ENCODE measurements around the gene PLA2G4D. TPM values are rescaled to one million over a fixed set of nuclear protein-coding genes. Genes with fewer than 3 reads are reported as not detected.

Gene PLA2G4D
- total RNA-seq, 2 donors from 2014 or later = 0.09 TPM; not detected in 1

DNA sequence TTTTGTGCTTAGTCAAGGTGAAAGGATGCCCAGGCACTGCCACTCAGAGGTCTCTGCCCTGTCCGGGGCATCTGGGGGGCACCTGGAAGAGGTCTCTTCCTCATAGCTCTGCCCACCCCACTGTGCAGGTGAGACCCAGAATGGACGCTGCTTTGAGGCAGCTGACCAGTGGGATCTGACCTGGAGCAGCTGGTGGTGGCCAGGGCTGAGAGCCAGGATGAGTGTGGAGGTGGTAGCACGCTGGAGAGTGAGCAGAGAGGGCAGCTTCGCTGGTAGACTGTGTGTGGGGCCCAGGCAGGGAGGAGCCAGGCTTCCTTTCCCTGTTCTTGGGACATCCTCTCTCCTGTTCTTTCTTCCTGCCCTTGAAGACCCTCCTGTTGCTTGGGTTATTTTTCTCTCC, 41.4 kb downstream of the PLA2G4D start:
- Mint-ChIP-seq H3K9me3 (no peaks in the 10 kb centered on the region), H3K4me3 (no peak overlapping the region), H3K27me3 (peaks cover 20% of the 10 kb centered on the region), H3K36me3 (ENCODE audit: low read depth) (no peaks in the 10 kb centered on the region), H3K4me1 (peaks cover 5% of the 10 kb centered on the region), H3K27ac (no peak overlapping the region)
- no peak for ATAC-seq (replicated peaks)

DNA sequence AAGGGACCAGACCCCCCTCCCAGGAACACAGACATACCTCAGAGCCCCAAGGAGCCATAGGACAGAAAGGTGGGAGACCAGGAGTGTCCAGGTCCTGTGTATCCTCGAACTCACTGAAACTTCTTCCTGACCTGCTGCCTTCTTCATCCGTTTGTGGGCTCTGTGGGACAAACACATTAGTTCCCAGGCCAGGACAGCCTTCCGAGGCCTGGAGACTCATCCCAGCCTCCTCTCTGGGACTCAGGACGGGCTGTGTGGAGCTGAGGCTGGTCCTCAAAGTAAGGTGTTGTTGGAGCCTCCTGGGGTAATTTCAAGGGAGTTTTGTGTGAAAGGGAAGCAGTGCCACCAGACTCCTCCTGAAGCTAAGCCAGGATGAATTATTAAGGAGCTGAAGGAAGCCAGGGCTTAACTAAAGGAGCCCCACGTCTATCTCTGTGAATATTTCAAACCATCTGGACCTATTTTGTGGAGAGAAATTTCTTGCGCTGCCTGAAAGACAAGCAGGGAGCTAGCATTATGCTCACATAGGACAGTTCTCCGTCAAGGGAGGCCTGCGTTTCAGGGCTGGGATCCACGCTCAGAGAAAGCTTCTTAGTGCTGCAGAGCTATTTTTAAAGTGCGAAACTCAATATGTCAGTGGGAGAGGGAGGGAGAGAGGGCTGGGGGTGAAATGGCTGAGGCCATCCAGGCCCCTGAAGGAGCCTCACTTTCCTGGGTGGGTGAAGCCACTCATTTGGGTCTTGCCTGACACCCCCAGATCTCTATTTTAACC, 43.7 kb downstream of the PLA2G4D start:
- H3K27ac Mint-ChIP-seq = no peak overlapping the region

DNA sequence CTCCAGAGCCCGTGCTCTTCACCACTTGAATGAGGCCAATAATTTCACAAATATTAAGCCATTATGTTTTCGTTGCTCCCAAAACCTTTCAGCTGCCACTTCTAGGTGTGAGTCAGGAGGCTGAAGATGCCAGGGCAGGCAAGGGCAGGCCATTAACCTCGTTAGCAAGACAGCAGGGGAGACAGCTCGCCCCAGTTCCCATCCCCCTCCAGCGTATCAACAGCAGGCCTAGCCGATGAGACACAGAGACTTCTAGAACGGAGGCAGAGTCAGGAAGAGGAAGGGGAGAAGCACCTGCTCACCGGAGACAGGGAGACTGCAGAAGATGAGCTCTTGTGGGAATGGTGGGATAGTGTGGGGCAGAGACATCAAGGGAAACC, 45.6 kb downstream of the PLA2G4D start:
- Mint-ChIP-seq H3K4me1 (peaks cover 4% of the 10 kb centered on the region), H3K9me3 (no peaks in the 10 kb centered on the region), H3K4me3 (no peak overlapping the region), H3K27me3 (peaks cover 18% of the 10 kb centered on the region), H3K36me3 (ENCODE audit: low read depth) (no peaks in the 10 kb centered on the region), H3K27ac (no peak overlapping the region)
- ATAC-seq (replicated peaks) = no peak

More for the DNA sequence above, 43.7 kb downstream of the PLA2G4D start:
- Mint-ChIP-seq H3K4me1 (no peaks in the 10 kb centered on the region), H3K27me3 (peaks cover 13% of the 10 kb centered on the region), H3K9me3 (no peaks in the 10 kb centered on the region), H3K36me3 (ENCODE audit: low read depth) (no peaks in the 10 kb centered on the region), H3K4me3 (no peak overlapping the region)
- ATAC-seq (replicated peaks) = no peak

DNA sequence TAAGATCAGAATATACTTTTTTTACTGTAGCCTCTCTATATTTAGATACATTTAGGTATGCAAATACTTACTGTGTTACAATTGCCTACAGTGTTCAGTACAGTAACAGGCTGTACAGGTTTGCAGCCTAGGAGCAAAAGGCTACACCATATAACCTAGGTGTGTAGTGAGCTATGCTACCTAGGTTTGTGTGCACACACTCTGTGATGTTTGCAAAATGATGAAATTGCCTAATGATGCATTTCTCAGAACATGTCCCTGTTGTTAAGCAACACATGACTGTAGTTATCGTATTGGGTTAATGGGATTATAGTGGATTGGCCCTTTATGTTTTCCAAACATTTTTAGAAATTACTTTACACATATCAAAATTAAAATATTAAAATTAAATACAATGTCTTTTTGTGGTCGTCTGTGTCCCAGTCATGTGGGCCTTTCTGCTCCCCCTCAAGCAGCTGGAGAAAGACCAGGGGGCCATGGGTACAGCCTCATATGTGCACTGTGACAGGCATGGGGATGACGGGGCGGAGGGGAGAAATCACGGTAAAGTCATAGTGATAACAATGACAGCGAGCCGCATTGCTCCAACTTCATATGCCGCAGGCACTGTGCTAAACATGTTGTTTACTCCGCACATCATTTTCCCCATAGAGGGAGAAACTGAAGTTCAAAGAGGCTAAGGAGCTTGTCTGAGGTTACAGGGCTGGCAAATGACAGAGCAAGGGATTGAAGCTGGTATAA, 46.1 kb downstream of the PLA2G4D start:
- no peak for ATAC-seq (replicated peaks)
- Mint-ChIP-seq H3K36me3 (ENCODE audit: low read depth) (no peaks in the 10 kb centered on the region), H3K27me3 (peaks cover 18% of the 10 kb centered on the region), H3K27ac (no peak overlapping the region), H3K4me1 (peaks cover 4% of the 10 kb centered on the region), H3K4me3 (no peak overlapping the region), H3K9me3 (no peaks in the 10 kb centered on the region)

DNA sequence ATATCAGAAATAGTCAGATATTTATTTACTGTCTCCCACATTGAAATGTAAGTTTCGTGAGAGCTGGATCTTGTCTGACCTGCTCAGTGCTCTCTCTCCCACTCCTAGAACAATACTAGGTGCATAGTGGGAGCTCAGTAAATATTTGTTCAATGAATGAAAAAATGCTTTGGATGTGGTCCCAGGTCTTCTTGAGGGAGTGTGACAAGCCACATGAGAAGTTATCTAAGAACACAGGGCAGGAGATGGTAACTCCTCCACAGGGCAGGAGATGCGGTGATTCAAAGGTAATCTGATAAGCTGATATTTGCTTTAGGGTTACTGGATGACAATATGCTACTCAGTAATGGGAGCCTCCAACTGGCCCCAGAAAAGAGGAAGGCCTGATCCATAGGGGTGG, 47.8 kb downstream of the PLA2G4D start:
- ATAC-seq (replicated peaks) = no peak
- Mint-ChIP-seq H3K27ac (no peak overlapping the region), H3K4me1 (peaks cover 4% of the 10 kb centered on the region), H3K36me3 (ENCODE audit: low read depth) (no peaks in the 10 kb centered on the region), H3K9me3 (no peaks in the 10 kb centered on the region), H3K4me3 (no peak overlapping the region), H3K27me3 (peaks cover 14% of the 10 kb centered on the region)

DNA sequence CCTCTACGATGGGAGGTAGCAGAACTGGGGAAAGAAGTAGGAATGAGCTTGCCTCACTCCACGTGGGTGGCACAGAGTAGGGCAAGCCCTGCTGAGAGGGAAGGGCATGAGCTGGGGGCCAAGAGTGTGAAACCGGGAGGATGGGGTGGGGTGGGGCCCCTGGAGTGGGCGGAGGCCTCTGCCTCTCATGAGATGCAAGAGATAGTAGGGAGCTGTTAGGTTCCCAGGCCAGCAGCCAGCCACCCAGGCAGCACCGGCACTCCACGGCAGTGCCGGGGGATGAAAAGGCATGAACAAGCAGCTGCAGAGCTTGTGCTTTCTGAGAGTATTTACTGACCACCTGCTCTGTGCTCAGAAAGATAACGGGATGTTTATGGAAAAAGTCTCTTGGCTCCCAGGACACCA, 49.1 kb downstream of the PLA2G4D start:
- no peaks in the 10 kb centered on the region for H3K9me3 Mint-ChIP-seq
- H3K36me3 Mint-ChIP-seq (ENCODE audit: low read depth) = no peaks in the 10 kb centered on the region
- peaks cover 17% of the 10 kb centered on the region for H3K27me3 Mint-ChIP-seq
- H3K4me3 Mint-ChIP-seq = no peak overlapping the region
- ATAC-seq (replicated peaks) = no peak
- peaks cover 4% of the 10 kb centered on the region for H3K4me1 Mint-ChIP-seq
- peak overlapping the region; percentile 48 for H3K27ac Mint-ChIP-seq

DNA sequence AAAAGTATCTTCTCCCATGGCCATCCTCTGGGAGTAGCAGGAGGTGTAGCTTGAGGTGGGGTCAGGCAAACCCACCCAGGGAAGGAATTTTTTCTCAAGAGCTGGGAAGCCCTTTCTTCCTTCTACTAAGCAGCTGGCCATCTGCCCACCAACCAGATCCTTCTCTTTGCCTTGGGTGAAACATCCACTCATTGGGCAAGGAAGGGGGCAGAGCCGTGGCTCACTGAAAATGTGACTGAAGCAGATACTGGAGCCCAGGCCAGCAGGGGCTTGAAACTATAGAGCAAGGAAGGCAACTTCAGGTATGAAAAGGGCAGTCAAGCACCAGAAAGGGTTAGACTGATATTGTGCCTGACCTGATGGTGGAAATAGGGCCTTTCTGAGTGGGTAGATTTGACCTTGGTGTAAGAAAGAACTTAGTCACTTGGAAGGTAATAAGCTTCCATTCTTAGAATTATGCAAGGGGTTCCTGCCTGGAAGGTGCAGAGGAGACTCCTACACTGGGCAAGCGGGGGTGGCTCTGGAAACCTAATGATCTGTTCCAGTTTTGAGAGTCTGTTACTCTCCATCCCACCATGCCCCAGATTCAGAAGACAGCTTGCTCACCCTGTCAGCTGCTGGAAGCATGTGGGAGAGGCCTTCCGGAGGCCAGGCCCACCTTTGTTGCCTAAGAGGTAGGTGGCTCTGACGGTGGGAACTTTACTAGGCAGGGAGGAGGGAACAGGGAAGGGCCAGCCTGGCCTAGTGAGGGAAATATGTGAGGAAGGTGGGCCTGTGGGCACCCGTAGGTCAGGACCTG, 51.6 kb downstream of the PLA2G4D start:
- H3K36me3 Mint-ChIP-seq (ENCODE audit: low read depth) = no peaks in the 10 kb centered on the region
- peaks cover 4% of the 10 kb centered on the region for H3K4me1 Mint-ChIP-seq
- peaks cover 17% of the 10 kb centered on the region for H3K27me3 Mint-ChIP-seq
- H3K9me3 Mint-ChIP-seq = no peaks in the 10 kb centered on the region
- H3K4me3 Mint-ChIP-seq = peak overlapping the region; percentile 48
- H3K27ac Mint-ChIP-seq = peak overlapping the region; percentile 74
- peak; percentile 88 for ATAC-seq (replicated peaks)

DNA sequence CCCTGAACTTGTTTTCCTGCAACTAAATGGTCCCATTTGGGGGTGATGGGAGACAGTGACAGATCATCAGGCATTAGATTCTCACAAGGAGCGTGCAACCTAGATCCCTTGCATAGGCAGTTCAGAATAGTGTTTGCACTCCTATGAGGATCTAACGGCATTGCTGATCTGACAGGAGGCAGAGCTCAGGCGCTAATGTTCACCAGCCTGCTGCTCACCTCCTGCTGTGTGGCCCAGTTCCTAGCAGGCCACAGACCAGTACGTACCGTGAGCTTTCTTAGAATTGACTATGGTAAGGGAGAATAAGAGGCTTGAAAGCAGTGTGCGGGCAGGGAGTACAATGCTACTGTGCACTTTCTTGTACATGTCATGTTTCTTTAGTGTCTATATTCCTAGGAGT, 56.0 kb downstream of the PLA2G4D start:
- Mint-ChIP-seq H3K27me3 (peaks cover 5% of the 10 kb centered on the region), H3K4me1 (peaks cover 4% of the 10 kb centered on the region), H3K4me3 (no peak overlapping the region), H3K36me3 (ENCODE audit: low read depth) (no peaks in the 10 kb centered on the region), H3K9me3 (no peaks in the 10 kb centered on the region), H3K27ac (no peak overlapping the region)
- ATAC-seq (replicated peaks) = no peak

DNA sequence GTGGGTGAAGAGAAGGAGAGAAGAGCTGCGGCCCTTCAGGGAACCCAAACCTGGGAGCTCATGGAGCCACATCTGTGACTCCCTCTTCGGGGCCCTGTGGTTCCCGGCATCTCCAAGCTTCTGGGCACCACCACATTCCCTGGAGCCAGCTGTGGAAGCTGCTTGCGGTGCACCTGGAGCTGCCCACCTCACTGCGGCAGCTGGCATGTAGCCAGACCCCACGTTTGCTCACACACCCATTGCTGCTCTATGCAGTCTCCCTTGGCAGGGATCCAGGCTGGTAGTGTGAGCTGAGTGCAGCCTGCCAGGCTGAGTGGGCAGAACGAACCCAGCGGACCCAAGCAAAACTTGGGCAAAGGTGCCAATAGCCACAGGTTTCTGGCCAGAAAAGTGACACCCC, 56.7 kb downstream of the PLA2G4D start:
- H3K36me3 Mint-ChIP-seq (ENCODE audit: low read depth) = no peaks in the 10 kb centered on the region
- H3K27me3 Mint-ChIP-seq = peaks cover 5% of the 10 kb centered on the region
- peaks cover 8% of the 10 kb centered on the region for H3K4me1 Mint-ChIP-seq
- ATAC-seq (replicated peaks) = no peak
- no peak overlapping the region for H3K4me3 Mint-ChIP-seq
- H3K27ac Mint-ChIP-seq = no peak overlapping the region
- H3K9me3 Mint-ChIP-seq = no peaks in the 10 kb centered on the region

DNA sequence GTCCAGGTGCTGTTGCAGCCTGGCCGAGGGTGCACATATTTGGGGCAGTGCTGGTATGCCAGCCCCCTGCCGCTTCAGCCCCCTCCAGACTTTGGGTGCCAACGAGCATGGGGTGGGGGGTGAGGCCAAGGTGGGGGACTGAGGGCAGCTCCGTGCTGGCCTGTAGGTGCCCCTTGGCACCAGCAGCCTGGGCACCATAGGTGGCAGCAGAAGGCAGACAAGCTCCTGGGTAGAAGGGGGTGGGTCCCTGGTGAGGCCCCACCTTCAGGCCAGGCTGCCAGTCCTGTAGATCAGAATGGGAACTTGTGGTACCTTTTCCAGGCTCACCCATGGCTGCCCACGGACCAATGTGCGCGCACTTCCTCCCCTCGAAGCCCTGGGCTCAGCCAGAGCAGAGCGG, 57.4 kb downstream of the PLA2G4D start:
- Mint-ChIP-seq H3K27me3 (peaks cover 5% of the 10 kb centered on the region), H3K27ac (no peak overlapping the region), H3K36me3 (ENCODE audit: low read depth) (no peaks in the 10 kb centered on the region), H3K4me1 (peaks cover 10% of the 10 kb centered on the region), H3K9me3 (no peaks in the 10 kb centered on the region), H3K4me3 (no peak overlapping the region)
- ATAC-seq (replicated peaks) = no peak

DNA sequence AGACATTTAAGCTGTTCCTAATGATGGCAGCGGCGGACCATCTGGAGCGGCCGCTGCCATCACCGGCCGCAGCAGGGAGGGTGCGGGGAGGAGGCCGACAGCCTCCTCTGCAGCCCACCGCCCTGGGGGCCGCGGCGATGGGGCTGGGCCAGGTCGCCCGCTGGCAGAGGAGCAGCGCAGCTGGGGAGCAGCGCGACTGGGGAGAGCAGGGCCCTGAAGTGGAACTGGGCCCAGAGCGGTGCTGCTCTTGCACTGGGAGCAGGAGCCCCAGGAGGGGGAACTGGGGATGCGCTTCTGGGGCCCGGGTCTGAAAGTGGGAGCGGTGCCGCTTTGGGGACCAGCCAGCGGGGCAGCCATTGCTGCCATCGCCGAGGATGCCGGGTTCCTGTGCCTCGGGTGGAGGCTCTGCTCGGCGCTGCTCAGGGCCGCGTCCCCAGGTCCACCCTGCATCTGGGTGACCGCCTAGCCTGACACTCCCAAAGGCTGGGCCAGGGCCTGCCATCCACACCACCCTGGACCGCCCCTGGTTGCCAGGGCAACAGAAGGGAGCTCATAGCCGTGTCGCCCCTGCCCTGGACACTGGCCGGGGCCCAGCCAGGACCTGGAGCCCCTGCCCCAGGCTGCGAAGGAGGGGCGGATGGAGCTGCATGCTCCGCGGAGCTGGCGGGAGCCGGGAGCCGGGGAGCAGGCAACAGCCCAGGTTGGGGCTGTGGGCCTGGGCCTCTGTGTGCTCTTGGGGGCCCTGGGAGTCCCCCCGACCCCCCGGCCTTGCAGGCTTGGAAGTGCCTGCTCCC, 58.1 kb downstream of the PLA2G4D start:
- H3K36me3 Mint-ChIP-seq (ENCODE audit: low read depth) = no peaks in the 10 kb centered on the region
- H3K4me1 Mint-ChIP-seq = peaks cover 10% of the 10 kb centered on the region
- H3K4me3 Mint-ChIP-seq = no peak overlapping the region
- H3K27ac Mint-ChIP-seq = no peak overlapping the region
- ATAC-seq (replicated peaks) = no peak
- no peaks in the 10 kb centered on the region for H3K9me3 Mint-ChIP-seq
- peaks cover under 1% of the 10 kb centered on the region for H3K27me3 Mint-ChIP-seq

DNA sequence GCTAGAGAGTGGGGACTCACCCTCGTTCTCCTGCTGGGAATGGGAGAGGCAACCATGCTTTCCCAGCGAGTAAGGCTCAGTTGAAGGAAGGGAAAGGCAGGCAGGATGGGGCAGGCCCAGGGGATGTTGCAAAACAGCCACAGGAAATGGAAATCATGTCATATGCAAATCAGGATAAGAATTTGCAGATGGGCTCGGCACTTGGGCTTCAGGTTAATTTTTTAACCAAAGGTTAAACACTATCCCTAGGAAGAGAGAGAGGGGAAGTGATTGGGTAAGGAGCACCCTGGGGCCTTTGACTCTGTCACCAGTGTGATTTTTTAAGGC, 59.0 kb downstream of the PLA2G4D start:
- ATAC-seq (replicated peaks) = peak; percentile 78
- Mint-ChIP-seq H3K4me1 (peaks cover 10% of the 10 kb centered on the region), H3K27me3 (no peaks in the 10 kb centered on the region), H3K27ac (peak overlapping the region; percentile 31), H3K36me3 (ENCODE audit: low read depth) (no peaks in the 10 kb centered on the region), H3K9me3 (no peaks in the 10 kb centered on the region), H3K4me3 (peak overlapping the region; percentile 34)

DNA sequence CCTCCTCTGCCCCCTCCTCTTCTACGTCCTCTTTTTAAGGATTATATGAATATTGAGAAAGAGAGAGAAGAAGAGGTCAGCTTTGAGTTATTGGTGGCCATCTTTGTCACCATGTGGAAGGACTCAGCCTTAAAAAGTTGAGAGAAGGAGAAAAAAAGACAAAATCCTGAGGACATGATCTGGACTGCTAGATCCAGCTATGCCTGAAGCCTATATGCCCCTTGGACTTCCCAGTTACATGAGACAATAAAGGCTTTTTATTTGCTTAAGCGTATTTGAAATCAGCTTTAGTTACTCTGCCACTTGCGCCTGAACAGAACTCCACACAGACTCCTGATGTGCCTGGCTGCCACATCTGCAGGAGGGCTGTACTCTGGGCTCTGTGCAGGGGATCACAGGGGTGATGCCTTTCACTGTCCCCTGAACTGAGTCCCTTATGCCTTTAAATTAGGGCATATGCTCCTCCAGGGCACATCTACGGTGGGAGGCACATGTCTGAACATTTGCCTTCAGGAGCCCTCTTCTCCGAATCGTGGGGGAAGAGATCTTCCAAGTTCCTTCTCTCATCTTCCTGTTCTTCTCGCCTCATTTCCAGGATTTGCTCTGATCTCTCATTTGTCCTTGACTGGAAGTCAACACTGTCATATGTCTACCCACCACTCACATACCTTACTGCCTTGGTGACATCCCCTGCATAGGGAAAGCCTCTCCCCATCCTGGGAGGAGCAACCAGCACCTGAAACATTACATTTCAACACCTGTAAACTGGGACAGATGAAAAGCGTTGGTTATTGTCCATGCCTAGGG, 59.5 kb downstream of the PLA2G4D start:
- ATAC-seq (replicated peaks) = peak; percentile 43
- Mint-ChIP-seq H3K9me3 (no peaks in the 10 kb centered on the region), H3K27me3 (no peaks in the 10 kb centered on the region), H3K4me1 (peaks cover 10% of the 10 kb centered on the region), H3K4me3 (peak overlapping the region; percentile 34), H3K27ac (peak overlapping the region; percentile 31), H3K36me3 (ENCODE audit: low read depth) (no peaks in the 10 kb centered on the region)

Data from activated T-helper 17 cell treated with anti-CD3 and anti-CD28 coated beads, Interleukin-2, amount 50 U/mL, for 72 hours (primary cell).